NCI-H146 treated with DMSO at 0.1 percent for 48 hours (cell line): ENCODE data around the gene GPR45.

Experiments used
- DNase-seq: peaks from one replicate; lab custom pipeline; 2025; ENCODE audit not compliant: unreplicated experiment; lab: John Stamatoyannopoulos, UW

GPR45 gene

GRCh38 chr2:105252271-105252670 is 10.7 kb downstream of the GPR45 start:
- DNase-seq: no peak

- DNase-seq: no peak
Observed at GRCh38 chr2:105254531-105255210, 13.1 kb downstream of the GPR45 start.

GRCh38 chr2:105255979-105256378 is 14.4 kb downstream of the GPR45 start:
- DNase-seq: no peak

- DNase-seq: no peak
Observed at GRCh38 chr2:105256431-105257047, 15.0 kb downstream of the GPR45 start.

GRCh38 chr2:105257981-105258380 is 16.4 kb downstream of the GPR45 start:
- DNase-seq: no peak

GRCh38 chr2:105258835-105259350 is 17.4 kb downstream of the GPR45 start:
- DNase-seq: no peak

- DNase-seq: no peak
Observed at GRCh38 chr2:105261061-105261460, 19.5 kb downstream of the GPR45 start.

GRCh38 chr2:105262651-105263091 is 21.1 kb downstream of the GPR45 start:
- no peak for DNase-seq

- no peak for DNase-seq
Observed at GRCh38 chr2:105269426-105269825, 27.9 kb downstream of the GPR45 start.

GRCh38 chr2:105271393-105272045 is 30.0 kb downstream of the GPR45 start:
- no peak for DNase-seq

GRCh38 chr2:105272176-105272575 is 30.6 kb downstream of the GPR45 start:
- no peak for DNase-seq

- no peak for DNase-seq
Observed at GRCh38 chr2:105274046-105274445, 32.5 kb downstream of the GPR45 start.

GRCh38 chr2:105278654-105279053 is 37.1 kb downstream of the GPR45 start:
- no peak for DNase-seq

GRCh38 chr2:105279126-105279525 is 37.6 kb downstream of the GPR45 start:
- DNase-seq: no peak

- DNase-seq: no peak
Observed at GRCh38 chr2:105280281-105280680, 38.7 kb downstream of the GPR45 start.

GRCh38 chr2:105283532-105283931 is 42.0 kb downstream of the GPR45 start:
- no peak for DNase-seq

- no peak for DNase-seq
Observed at GRCh38 chr2:105287692-105288091, 46.1 kb downstream of the GPR45 start.

- DNase-seq: no peak
Observed at GRCh38 chr2:105288133-105288532, 46.6 kb downstream of the GPR45 start.

GRCh38 chr2:105290981-105291660 is 49.6 kb downstream of the GPR45 start:
- DNase-seq: no peak

- no peak for DNase-seq
Observed at GRCh38 chr2:105291981-105292380, 50.4 kb downstream of the GPR45 start.
